ENCODE measurements around the gene TASP1.

DNA sequence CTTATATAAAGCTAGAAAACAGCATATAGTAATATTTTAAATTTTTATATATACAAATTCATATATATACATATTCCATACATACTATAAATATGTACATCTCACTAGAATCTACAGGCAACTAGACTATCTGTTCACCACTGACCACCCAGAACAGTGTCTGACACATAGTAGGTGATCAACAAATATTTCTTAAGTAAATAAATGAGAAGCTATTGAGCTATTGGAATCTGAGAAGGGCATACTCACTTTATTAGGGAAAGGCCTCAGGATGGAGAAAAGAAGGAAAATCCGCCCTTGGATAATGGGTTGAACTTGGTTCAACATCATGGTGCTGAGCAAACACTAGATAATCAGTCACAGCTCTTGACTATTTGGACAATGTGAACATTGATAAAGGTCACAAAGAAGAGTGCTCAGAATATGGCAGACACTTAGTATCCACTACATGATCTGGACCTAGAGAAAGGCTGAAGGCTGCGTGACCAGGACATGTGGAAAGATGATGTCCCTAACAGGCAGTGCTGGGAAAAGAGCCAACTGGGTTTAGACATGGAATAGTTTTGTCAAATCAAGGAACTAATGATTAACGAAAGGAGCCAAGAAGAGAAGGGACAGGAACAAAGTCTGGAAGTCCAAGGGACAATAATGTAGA is 186.1 kb downstream of the TASP1 start:
- TF ChIP-seq POLR2AphosphoS5 (IDR thresholded peaks at IDR 0.05), result no peak
- TF ChIP-seq, protein P1, sequence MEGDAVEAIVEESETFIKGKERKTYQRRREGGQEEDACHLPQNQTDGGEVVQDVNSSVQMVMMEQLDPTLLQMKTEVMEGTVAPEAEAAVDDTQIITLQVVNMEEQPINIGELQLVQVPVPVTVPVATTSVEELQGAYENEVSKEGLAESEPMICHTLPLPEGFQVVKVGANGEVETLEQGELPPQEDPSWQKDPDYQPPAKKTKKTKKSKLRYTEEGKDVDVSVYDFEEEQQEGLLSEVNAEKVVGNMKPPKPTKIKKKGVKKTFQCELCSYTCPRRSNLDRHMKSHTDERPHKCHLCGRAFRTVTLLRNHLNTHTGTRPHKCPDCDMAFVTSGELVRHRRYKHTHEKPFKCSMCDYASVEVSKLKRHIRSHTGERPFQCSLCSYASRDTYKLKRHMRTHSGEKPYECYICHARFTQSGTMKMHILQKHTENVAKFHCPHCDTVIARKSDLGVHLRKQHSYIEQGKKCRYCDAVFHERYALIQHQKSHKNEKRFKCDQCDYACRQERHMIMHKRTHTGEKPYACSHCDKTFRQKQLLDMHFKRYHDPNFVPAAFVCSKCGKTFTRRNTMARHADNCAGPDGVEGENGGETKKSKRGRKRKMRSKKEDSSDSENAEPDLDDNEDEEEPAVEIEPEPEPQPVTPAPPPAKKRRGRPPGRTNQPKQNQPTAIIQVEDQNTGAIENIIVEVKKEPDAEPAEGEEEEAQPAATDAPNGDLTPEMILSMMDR (IDR thresholded peaks at IDR 0.05), result no peak
- no peak for TF ChIP-seq EP300 (IDR thresholded peaks at IDR 0.05; ENCODE audit: low read depth)

Measured in transverse colon (tissue), 4 donors.